HepG2 (cell line): ENCODE data around the gene SPOP. TPM values are rescaled to one million over a fixed set of nuclear protein-coding genes. Genes with fewer than 3 reads are reported as not detected.

ENCODE experiments used
- E2F2 ChIP-seq: sonication (generic); formaldehyde crosslinking; IDR thresholded peaks from 2 replicates; pipeline ENCODE4 v1.4.0; 2020; ENCODE audit warnings: missing genetic modification reagents, borderline replicate concordance
- HMG20B ChIP-seq: conservative IDR thresholded peaks from 2 replicates; pipeline ENCODE4 v1.6.1; 2016; ENCODE audit warnings: missing genetic modification reagents, missing compliant biosample characterization
- MAZ ChIP-seq, 2 experiments: sonication (generic) in 1 of 2; formaldehyde crosslinking in 1 of 2; IDR thresholded peaks; 2 replicates each; pipeline versions ENCODE4 v1.5.0 to v1.6.1; 2012 to 2020; ENCODE audit warnings: low read depth in 2 of 2, mild to moderate bottlenecking in 2 of 2, borderline replicate concordance in 1 of 2, improper control_type of control experiment in 1 of 2, low read length in 1 of 2, missing genetic modification reagents in 1 of 2, moderate library complexity in 1 of 2
- NFRKB ChIP-seq: fragments of 450-650 bp; IDR thresholded peaks from 2 replicates; pipeline ENCODE4 v1.6.1; 2017
- NR1H2 ChIP-seq: sonication (generic); formaldehyde crosslinking; IDR thresholded peaks from 2 replicates; pipeline ENCODE4 v1.8.1; 2022; ENCODE audit warnings: low read depth, missing genetic modification reagents, borderline replicate concordance
- PBX3 ChIP-seq: sonication (generic); formaldehyde crosslinking; IDR thresholded peaks from 2 replicates; pipeline ENCODE4 v1.8.1; 2023; ENCODE audit warnings: missing genetic modification reagents, inconsistent platforms, borderline replicate concordance
- RORA ChIP-seq: sonication (generic); formaldehyde crosslinking; IDR thresholded peaks from 2 replicates; pipeline ENCODE4 v1.5.0; 2020; ENCODE audit warnings: mild to moderate bottlenecking, missing genetic modification reagents, moderate library complexity
- SRF ChIP-seq: IDR thresholded peaks from 2 replicates; pipeline ENCODE4 v1.6.1; 2011; ENCODE audit warnings: mild to moderate bottlenecking, low read depth, low read length, moderate library complexity
- TBL1XR1 ChIP-seq: fragments of 150-350 bp; IDR thresholded peaks from 2 replicates; pipeline ENCODE4 v1.6.1; 2014; ENCODE audit warnings: borderline replicate concordance, low read length; ENCODE audit not compliant: partially characterized antibody
- USF2 ChIP-seq, 2 experiments: sonication (generic) in 1 of 2; formaldehyde crosslinking in 1 of 2; IDR thresholded peaks; 2 replicates each; pipeline versions ENCODE4 v1.5.1 to v1.6.1; 2011 to 2020; ENCODE audit warnings: borderline replicate concordance in 1 of 2, low read depth in 1 of 2, low read length in 1 of 2, mild to moderate bottlenecking in 1 of 2, missing genetic modification reagents in 1 of 2, moderate library complexity in 1 of 2
- XBP1 ChIP-seq: sonication (generic); formaldehyde crosslinking; IDR thresholded peaks from 2 replicates; pipeline ENCODE4 v1.5.0; 2020; ENCODE audit warnings: missing genetic modification reagents
- ZFP37 ChIP-seq: sonication (generic); formaldehyde crosslinking; IDR thresholded peaks from 2 replicates; pipeline ENCODE4 v1.4.0; 2020; ENCODE audit warnings: missing genetic modification reagents, borderline replicate concordance
- ZMAT5 ChIP-seq: sonication (generic); formaldehyde crosslinking; IDR thresholded peaks from 2 replicates; pipeline ENCODE4 v1.5.0; 2020; ENCODE audit warnings: mild to moderate bottlenecking, low read depth, missing genetic modification reagents, borderline replicate concordance
- ZNF513 ChIP-seq: sonication (generic); formaldehyde crosslinking; conservative IDR thresholded peaks from 2 replicates; pipeline ENCODE4 v1.5.0; 2020; ENCODE audit warnings: missing genetic modification reagents
- ZNF546 ChIP-seq: sonication (generic); formaldehyde crosslinking; conservative IDR thresholded peaks from 2 replicates; pipeline ENCODE4 v1.8.1; 2023; ENCODE audit warnings: mild to moderate bottlenecking, missing genetic modification reagents
- ZNF570 ChIP-seq: sonication (generic); formaldehyde crosslinking; IDR thresholded peaks from 2 replicates; pipeline ENCODE4 v1.4.0; 2020; ENCODE audit warnings: mild to moderate bottlenecking, missing genetic modification reagents, borderline replicate concordance
- ZNF580 ChIP-seq: IDR thresholded peaks from 2 replicates; pipeline ENCODE4 v1.6.1; 2016; ENCODE audit warnings: low read depth, borderline replicate concordance
- ZNF639 ChIP-seq: conservative IDR thresholded peaks from 2 replicates; pipeline ENCODE4 v1.6.1; 2018; ENCODE audit warnings: missing genetic modification reagents
- ZNF782 ChIP-seq: sonication (generic); formaldehyde crosslinking; IDR thresholded peaks from 2 replicates; pipeline ENCODE4 v1.4.0; 2020; ENCODE audit warnings: missing genetic modification reagents, mild to moderate bottlenecking, borderline replicate concordance
- ZNF790 ChIP-seq: sonication (generic); formaldehyde crosslinking; IDR thresholded peaks from 2 replicates; pipeline ENCODE4 v1.8.0; 2022; ENCODE audit warnings: missing genetic modification reagents, mild to moderate bottlenecking, borderline replicate concordance
- polyA plus RNA-seq, 8 experiments: library from polyadenylated mRNA; depleted of rRNA in 3 of 8; stranded (reverse) in 7 of 8; unstranded in 1 of 8; fragments of >200 nt; fragmentation: Illumina TruSeq in 4 of 8; extraction: Trizol in 4 of 8; gene quantifications; 2 replicates each; pipeline versions ENCODE4 v1.2.1 to v1.2.3, GENCODE V29; 2011 to 2016; ENCODE audit warnings: low read depth in 4 of 8, missing spikeins in 1 of 8, mixed read lengths in 1 of 8; ENCODE audit not compliant: insufficient read depth in 1 of 8
- total RNA-seq, 5 experiments: library from RNA; depleted of rRNA; stranded (reverse); fragments of >200 nt; fragmentation: Illumina TruSeq; extraction: Trizol; gene quantifications; 2 replicates each; pipeline ENCODE4 v1.2.3, GENCODE V29; 2016; ENCODE audit warnings: low read depth in 1 of 5

The SPOP gene
- total and polyA plus RNA-seq, 2 of the 13 experiments (the other 11 are each of a cell fraction or from before 2014, with no cell fraction given): 52.8 to 60.8 TPM

GRCh38 chr17:49557312-49558024 is 120.4 kb downstream of the SPOP start (continued):
- TF ChIP-seq ZNF790 (CRISPR knock-in tag) (no peak), MAZ (IDR thresholded peaks at IDR 0.05; ENCODE audit: borderline replicate concordance, low read depth, low read length) (no peak), MAZ (CRISPR knock-in tag; IDR thresholded peaks at IDR 0.05; ENCODE audit: low read depth) (no peak), ZNF570 (CRISPR knock-in tag) (no peak), XBP1 (CRISPR knock-in tag) (no peak), ZNF782 (CRISPR knock-in tag) (no peak), ZFP37 (no peak), ZMAT5 (CRISPR knock-in tag) (no peak), E2F2 (no peak), NFRKB (no peak), ZNF546 (CRISPR knock-in tag) (no peak), ZNF639 (no peak), PBX3 (no peak), HMG20B (CRISPR knock-in tag) (no peak), NR1H2 (no peak), ZNF580 (CRISPR knock-in tag) (peak; percentile 15; the same call in 1 of the 2 replicates), SRF (no peak), RORA (CRISPR knock-in tag) (no peak), USF2 (IDR thresholded peaks at IDR 0.05; ENCODE audit: low read depth, low read length) (no peak), USF2 (CRISPR knock-in tag; IDR thresholded peaks at IDR 0.05; ENCODE audit: borderline replicate concordance) (no peak), TBL1XR1 (no peak), ZNF513 (CRISPR knock-in tag) (no peak)
